GM19193 (cell line): ENCODE data around the gene TFPT.

Experiments used
- POLR2A ChIP-seq: IDR thresholded peaks from 4 replicates; pipeline ENCODE4 v1.6.1; 2011; ENCODE audit not compliant: insufficient read depth, insufficient read length; ENCODE audit errors: extremely low read depth

The TFPT gene

DNA sequence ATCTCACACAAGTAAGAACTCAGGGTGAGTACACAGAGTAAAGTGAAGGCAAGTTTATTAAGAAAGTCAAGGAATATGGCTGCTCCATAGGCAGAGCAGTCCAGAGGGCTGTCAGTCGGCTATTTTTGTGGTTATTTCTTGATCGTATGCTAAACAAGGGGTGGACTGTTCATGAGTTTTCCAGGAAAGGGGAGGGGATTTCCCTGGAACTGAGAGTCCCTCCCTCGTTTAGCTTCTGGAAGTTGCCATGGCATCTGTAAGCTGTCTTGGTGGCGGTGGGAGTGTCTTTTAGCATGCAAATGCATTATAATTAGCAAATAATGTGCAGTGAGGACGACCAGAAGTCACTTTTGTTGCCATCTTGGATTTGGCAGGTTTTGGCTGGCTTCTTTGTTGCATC lies 46.0 kb downstream of the TFPT start:
- TF ChIP-seq POLR2A = no peak

- TF ChIP-seq POLR2A = no peak
These were observed 51.9 kb downstream of the TFPT start, which contains the start of gene VSTM1 for GRCh38 chr19:54063350-54064116. TSS of gene VSTM1 (minus strand) at chr19:54063897. CDS start at chr19:54063777, 120 bp downstream.

DNA sequence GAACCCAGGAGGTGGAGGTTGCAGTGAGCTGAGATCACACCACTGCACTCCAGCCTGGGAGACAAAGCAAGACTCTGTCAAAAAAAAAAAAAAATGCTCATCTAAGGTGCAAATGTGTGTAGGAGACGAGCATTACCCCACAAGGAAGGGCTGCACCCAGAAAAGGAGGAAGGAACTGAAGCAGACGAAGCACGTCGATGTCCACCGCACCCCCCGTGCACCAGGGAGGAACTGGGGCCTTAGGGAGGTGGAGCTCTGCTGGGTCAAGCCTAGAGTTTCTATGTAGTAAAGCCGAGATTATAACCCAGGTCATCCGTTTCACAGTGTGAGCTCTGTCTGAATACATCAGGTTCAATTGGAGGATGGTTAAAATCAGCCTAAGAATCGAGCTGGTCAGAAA lies 52.8 kb downstream of the TFPT start:
- no peak for TF ChIP-seq POLR2A
